OCI-LY7 (cell line): ENCODE results near the gene CCR7.

Experiments
- CTCF ChIP-seq: fragments of 200-600 bp; sonication (generic); conservative IDR thresholded peaks from 2 replicates; pipeline ENCODE4 v1.5.1; 2014; ENCODE audit warnings: mild to moderate bottlenecking, antibody characterized with exemption, low read length, moderate library complexity, mixed read lengths
- EZH2phosphoT487 ChIP-seq: fragments of 200-600 bp; sonication (generic); IDR thresholded peaks from 2 replicates; pipeline ENCODE4 v1.6.1; 2018; ENCODE audit warnings: low read depth, borderline replicate concordance, mild to moderate bottlenecking, mixed run types, antibody characterized with exemption, low read length, moderate library complexity, mixed read lengths

- TF ChIP-seq EZH2phosphoT487 (no peak), CTCF (no peak)
These were observed 3.0 kb upstream of the CCR7 start for GRCh38 chr17:40568074-40568836.
